K562 (cell line): Measurements from ENCODE around the gene DHCR24. TPM values are rescaled to one million over a fixed set of nuclear protein-coding genes. Genes with fewer than 3 reads are reported as not detected.

Experiments used
- ATAC-seq: fragments of 200-7000 bp; cut with Tn5 transposase; 3 replicates; pipeline ENCODE4 v1.9.1; 2020; ENCODE audit warnings: moderate library complexity
- BruUV-seq: library from RNA; stranded (reverse); fragments of 400-500 nt; replicated peaks from 2 replicates; lab custom pipeline; 2021; lab: Mats Ljungman, UMichigan
- CTCF ChIA-PET: fragments of 300-600 bp; formaldehyde crosslinking; extraction: SDS; loops from one replicate; lab custom pipeline; 2021; ENCODE audit warnings: low intra/inter-chr PET ratio; lab: Yijun Ruan, JAX
- POLR2A ChIA-PET: fragments of 300-600, 350-650 bp; sonication (Branson Sonifier 250); formaldehyde crosslinking; extraction: SDS; loops from one replicate; lab custom pipeline; 2021; ENCODE audit warnings: antibody characterized with exemption, inconsistent platforms; lab: Yijun Ruan, JAX
- DNase-seq, 4 experiments: peaks; one replicate each; pipeline versions ENCODE4 v3.0.0 to v3.0.0-alpha.2; 2011 to 2018; ENCODE audit warnings: low spot score in 3 of 4, mixed read lengths in 3 of 4; ENCODE audit errors: extremely low read depth in 1 of 4
- FAIRE-seq: peaks from 2 replicates; lab custom pipeline; 2011; peaks lifted over from hg19 to GRCh38; lab: Jason Lieb, UNC
- H2AFZ ChIP-seq: 2 replicates; pipeline ENCODE4 v1.6.0; 2011; ENCODE audit warnings: low read depth, low read length, control low read depth, inconsistent platforms
- H3K27ac ChIP-seq: fragments of 200-600 bp; 3 replicates; pipeline ENCODE4 v1.8.0; 2011; ENCODE audit warnings: low read depth, mild to moderate bottlenecking, control low read depth, inconsistent platforms, low read length, moderate library complexity, mixed read lengths; ENCODE audit errors: extremely low read depth
- H3K27me3 ChIP-seq, 2 experiments: fragments of 300-600 bp in 1 of 2; 2 replicates in 1 of 2; 3 replicates in 1 of 2; pipeline versions ENCODE4 v1.6.0 to v1.8.0; 2011; ENCODE audit warnings: inconsistent platforms in 2 of 2, low read length in 2 of 2, mild to moderate bottlenecking in 1 of 2, mixed read lengths in 1 of 2, moderate library complexity in 1 of 2; ENCODE audit not compliant: control insufficient read depth in 2 of 2, insufficient read depth in 2 of 2
- H3K36me3 ChIP-seq: fragments of 300-600 bp; 3 replicates; pipeline ENCODE4 v1.8.0; 2011; ENCODE audit warnings: mild to moderate bottlenecking, low read length, inconsistent platforms; ENCODE audit not compliant: control insufficient read depth, insufficient read depth
- H3K4me1 ChIP-seq, 2 experiments: fragments of 200-600 bp in 1 of 2; replicated peaks in 1 of 2; 2 replicates in 1 of 2; 3 replicates in 1 of 2; pipeline versions ENCODE4 v1.5.1 to v1.8.0; 2011; ENCODE audit warnings: inconsistent platforms in 2 of 2, low read length in 2 of 2, mild to moderate bottlenecking in 1 of 2, mixed read lengths in 1 of 2, moderate library complexity in 1 of 2; ENCODE audit not compliant: control insufficient read depth in 2 of 2, insufficient read depth in 2 of 2
- H3K4me2 ChIP-seq: 2 replicates; pipeline ENCODE4 v1.6.1; 2011; ENCODE audit warnings: low read length, control low read depth, inconsistent platforms, mixed read lengths; ENCODE audit not compliant: insufficient read depth
- H3K4me3 ChIP-seq: fragments of 200-600 bp; sonication (generic), shearing (Covaris generic); 2 replicates; pipeline ENCODE4 v1.5.1; 2016; ENCODE audit warnings: control low read depth, inconsistent platforms
- H3K79me2 ChIP-seq: fragments of 200-600 bp; 3 replicates; pipeline ENCODE4 v1.8.0; 2011; ENCODE audit warnings: low read length, inconsistent platforms; ENCODE audit not compliant: control insufficient read depth, insufficient read depth
- H3K9ac ChIP-seq, 2 experiments: 2 replicates each; pipeline versions ENCODE4 v1.6.0 to v1.6.1; 2011; ENCODE audit warnings: low read depth in 2 of 2, low read length in 2 of 2, control low read depth in 1 of 2, inconsistent platforms in 1 of 2, mild to moderate bottlenecking in 1 of 2, mixed read lengths in 1 of 2; ENCODE audit not compliant: insufficient read depth in 1 of 2
- H3K9me1 ChIP-seq: one replicate; pipeline ENCODE4 v1.6.0; 2011; ENCODE audit warnings: inconsistent platforms, mild to moderate bottlenecking, low read length, moderate library complexity; ENCODE audit not compliant: control insufficient read depth, insufficient read depth
- H3K9me3 ChIP-seq: replicated peaks from 2 replicates; pipeline ENCODE4 v1.5.1; 2011; ENCODE audit warnings: low read depth, low read length, inconsistent platforms; ENCODE audit not compliant: control insufficient read depth, insufficient read depth
- H4K20me1 ChIP-seq: replicated peaks from 2 replicates; pipeline ENCODE4 v1.6.1; 2011; ENCODE audit warnings: low read length, inconsistent platforms, mixed read lengths; ENCODE audit not compliant: control insufficient read depth, insufficient read depth
- C11orf30 ChIP-seq: fragments of 450-650 bp; IDR thresholded peaks from 2 replicates; pipeline ENCODE4 v1.6.1; 2016; ENCODE audit warnings: low read depth, mild to moderate bottlenecking
- MAFF ChIP-seq: IDR thresholded peaks from 2 replicates; pipeline ENCODE4 v1.6.1; 2012; ENCODE audit warnings: low read length, improper control_type of control experiment
- MAFG ChIP-seq: fragments of 450-650 bp; conservative IDR thresholded peaks from 2 replicates; pipeline ENCODE4 v1.6.1; 2016; ENCODE audit warnings: missing genetic modification characterization, missing compliant biosample characterization
- NCOA1 ChIP-seq: fragments of 450-650 bp; IDR thresholded peaks from 2 replicates; pipeline ENCODE4 v1.6.1; 2016; ENCODE audit warnings: low read depth
- RFX5 ChIP-seq: IDR thresholded peaks from 2 replicates; pipeline ENCODE4 v1.6.1; 2011; ENCODE audit warnings: low read depth, mild to moderate bottlenecking, improper control_type of control experiment, low read length
- TBP ChIP-seq: optimal IDR thresholded peaks from 2 replicates; pipeline ENCODE3; 2011; ENCODE audit warnings: low read depth, low read length, improper control_type of control experiment
- ZNF316 ChIP-seq: fragments of 450-650 bp; IDR thresholded peaks from 2 replicates; pipeline ENCODE4 v1.6.1; 2016
- ZSCAN32 ChIP-seq: fragments of 450-650 bp; formaldehyde crosslinking; IDR thresholded peaks from 2 replicates; pipeline ENCODE4 v1.4.0; 2020; ENCODE audit warnings: mild to moderate bottlenecking, moderate library complexity
- WGBS: fragments of 100-300 bp; shearing (Covaris generic); methylation state at CpG from one replicate; pipeline ENCODE4 v1.1.6; 2016; ENCODE audit warnings: low coverage, mixed read lengths; ENCODE audit not compliant: insufficient coverage; ENCODE audit errors: missing lambda C conversion rate; 5-methylcytosine and 5-hydroxymethylcytosine counted together
- in situ Hi-C: fragments of 300-500 bp; cut with MboI; formaldehyde crosslinking; loops from 4 replicates; pipeline ENCODE4 v1.15.0; 2018; ENCODE audit warnings: inconsistent platforms, mixed read lengths
- intact Hi-C: fragments of 100-400 bp; cut with micrococcal nuclease; formaldehyde crosslinking; loops from 2 replicates; pipeline ENCODE4 v1.14.2; 2022
- polyA plus RNA-seq, 8 experiments: library from polyadenylated mRNA; depleted of rRNA in 4 of 8; stranded (reverse) in 5 of 8; unstranded in 3 of 8; fragments of >200 nt; fragmentation: Nextera tagmentation in 2 of 8; fragmentation: Illumina TruSeq in 1 of 8; extraction: Ambion mirVana in 2 of 8; extraction: Trizol in 1 of 8; gene quantifications; 2 replicates each; pipeline versions ENCODE4 v1.2.1 to v1.2.3, GENCODE V29; 2011 to 2014; ENCODE audit warnings: inconsistent platforms in 1 of 8, missing spikeins in 1 of 8
- total RNA-seq, 7 experiments: library from RNA; depleted of rRNA in 6 of 7; stranded (reverse); fragments of >200 nt in 6 of 7; fragmentation: Illumina TruSeq in 2 of 7; extraction: Trizol in 2 of 7; gene quantifications; 2 replicates each; pipeline versions ENCODE4 v1.2.1 to v1.2.3, GENCODE V29; 2011 to 2021; ENCODE audit warnings: low replicate concordance in 1 of 7

DHCR24 gene
- total and polyA plus RNA-seq, 9 of the 15 experiments (the other 6 are each of a cell fraction or from before 2014, with no cell fraction given), result 23.4 to 161 (median 79.9) TPM

- intact Hi-C loops (loop anchor here (10.0 kb wide), 1 partner anchor 99 kb away; no protein-coding TSS in a partner anchor), in situ Hi-C loops (no loop called here)
- TF ChIP-seq NCOA1 (no peak), RFX5 (no peak)
- 3% methylated on average over 5 of the region's 5 CpGs for WGBS
- no peak for FAIRE-seq
- Histone ChIP-seq H2AFZ (no peak overlapping the region), H3K4me1 (no peaks in the 10 kb centered on the region), H3K27ac (no peak overlapping the region), H3K36me3 (no peaks in the 10 kb centered on the region), H3K9ac (no peak overlapping the region), H3K4me2 (no peak overlapping the region), H3K79me2 (no peaks in the 10 kb centered on the region), H3K4me3 (no peak overlapping the region), H3K9me1 (no peaks in the 10 kb centered on the region), H3K27me3 (no peaks in the 10 kb centered on the region; a peak in 1 of 5 replicates), H4K20me1 (no peaks in the 10 kb centered on the region), H3K9me3 (no peaks in the 10 kb centered on the region)
- BruUV-seq, result no TSS peak
- no peak for DNase-seq
- no peak for ATAC-seq
- ChIA-PET POLR2A (interaction anchor here (0.6 kb wide), 1 partner anchor 60 kb away, joined by 3 read pairs; no protein-coding TSS in a partner anchor), CTCF (no interaction called here)
Measured at GRCh38 chr1:54825696-54826095, 61.3 kb downstream of the DHCR24 start.

GRCh38 chr1:54823670-54824069 is 63.3 kb downstream of the DHCR24 start:
- no peak overlapping the region for H3K27ac ChIP-seq
- peak; percentile 56 for TF ChIP-seq MAFG (tag)
- TF ChIP-seq TBP, result no peak
- peak; percentile 48 for TF ChIP-seq MAFF
- peak; percentile 84 for TF ChIP-seq ZNF316
- TF ChIP-seq C11orf30, result peak; percentile 56; the same call in 1 of the 2 replicates
- no peak for TF ChIP-seq ZSCAN32 (CRISPR knock-in tag)
- no peaks in the 10 kb centered on the region for H4K20me1 ChIP-seq
- no peaks in the 10 kb centered on the region for H3K36me3 ChIP-seq
- ATAC-seq (no peak), FAIRE-seq (no peak), DNase-seq (no peak)
- WGBS, result 2% methylated on average over 3 of the region's 3 CpGs
- BruUV-seq, result no TSS peak
- H3K4me3 ChIP-seq, result no peak overlapping the region
- H3K79me2 ChIP-seq, result no peaks in the 10 kb centered on the region
- H3K9me1 ChIP-seq, result no peaks in the 10 kb centered on the region
- no peaks in the 10 kb centered on the region for H3K4me1 ChIP-seq
- in situ Hi-C loops (no loop called here), intact Hi-C loops (loop anchor here (10.0 kb wide), 1 partner anchor 101 kb away; no protein-coding TSS in a partner anchor)
- CTCF ChIA-PET, result no interaction called here
- H2AFZ ChIP-seq, result no peak overlapping the region
- peaks cover 0 to 8% of the 10 kb centered on the region in 2 experiments; a peak in 2 of 5 replicates for H3K27me3 ChIP-seq
- no peaks in the 10 kb centered on the region for H3K9me3 ChIP-seq
- H3K4me2 ChIP-seq, result no peak overlapping the region
- H3K9ac ChIP-seq, result no peak overlapping the region
- POLR2A ChIA-PET, result no interaction called here
